Measurements from ENCODE around the gene CPXM2.

The CPXM2 gene
- 0 to 0.04 reads per million in 2 donors for total RNA-seq

DNA sequence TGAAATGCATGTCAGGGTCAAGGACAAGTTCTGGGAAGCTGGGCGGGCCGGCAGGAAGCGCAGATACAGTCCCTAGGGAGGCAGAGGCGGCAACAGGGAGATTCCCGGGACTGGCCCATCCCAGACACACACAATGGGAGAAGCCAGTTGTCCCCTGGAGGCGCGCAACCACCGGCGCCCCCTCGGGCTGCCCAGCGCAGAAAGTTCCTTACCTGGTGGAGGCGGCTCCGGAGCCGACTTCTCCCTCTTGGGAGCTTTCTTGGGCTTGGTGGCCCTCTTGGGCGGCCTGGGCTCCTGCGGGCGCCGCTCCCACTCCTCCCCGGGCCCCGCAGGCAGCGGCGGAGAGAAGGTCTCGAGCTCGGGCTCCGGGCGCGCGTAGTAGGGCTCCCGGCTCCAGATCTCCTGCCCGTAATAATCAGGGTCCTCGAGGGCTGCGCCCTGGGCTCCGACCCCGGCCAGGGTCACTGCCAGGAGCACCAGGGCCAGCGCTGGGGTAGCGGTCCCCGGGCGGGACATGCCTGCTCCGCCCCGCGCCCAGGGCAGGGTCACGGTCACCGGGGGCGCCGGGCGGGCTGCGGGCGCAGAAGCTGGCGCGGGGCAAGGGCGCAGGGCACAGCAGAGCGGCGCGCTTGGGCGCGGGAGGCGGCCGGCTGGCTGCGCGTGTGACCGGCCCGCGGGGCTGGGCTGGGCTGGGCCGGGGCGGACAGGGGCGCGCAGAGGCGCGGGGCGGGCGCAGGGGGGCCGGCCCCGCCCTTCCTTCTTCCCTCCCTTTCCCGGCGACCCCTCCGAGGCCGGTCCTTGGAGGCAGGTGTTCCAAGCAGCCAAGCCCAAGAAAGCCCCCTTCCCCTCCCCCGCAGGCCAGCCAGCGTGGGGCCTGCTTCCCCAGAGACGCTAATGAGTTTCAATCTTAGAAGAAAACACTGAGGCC, at the start of gene CPXM2:
TSS of gene CPXM2 (minus strand) at position 664 of the 928 bp plus-strand sequence. CDS start at position 516, 148 bp downstream.
- no peak for DNase-seq

DNA sequence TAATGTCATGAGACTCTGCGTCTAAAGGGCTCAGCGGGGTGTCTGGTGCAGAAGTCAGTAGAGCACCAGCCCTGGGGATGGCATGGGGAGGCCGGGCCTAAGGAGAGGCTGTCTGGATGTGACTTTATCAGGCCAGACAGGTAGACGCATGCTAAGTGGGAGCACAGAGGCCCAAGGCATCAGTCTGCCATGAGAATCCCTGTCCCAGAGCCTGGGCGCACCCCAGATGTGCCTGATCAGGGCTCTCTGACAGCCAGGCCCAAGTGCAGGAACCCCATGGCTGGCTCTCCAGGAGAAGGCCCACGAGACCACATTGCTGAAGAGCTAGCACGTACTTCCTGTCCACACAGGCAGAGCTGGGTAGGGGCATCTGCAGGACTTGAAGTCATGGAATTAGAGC, 48.0 kb upstream of the CPXM2 start:
- no peak for DNase-seq

DNA sequence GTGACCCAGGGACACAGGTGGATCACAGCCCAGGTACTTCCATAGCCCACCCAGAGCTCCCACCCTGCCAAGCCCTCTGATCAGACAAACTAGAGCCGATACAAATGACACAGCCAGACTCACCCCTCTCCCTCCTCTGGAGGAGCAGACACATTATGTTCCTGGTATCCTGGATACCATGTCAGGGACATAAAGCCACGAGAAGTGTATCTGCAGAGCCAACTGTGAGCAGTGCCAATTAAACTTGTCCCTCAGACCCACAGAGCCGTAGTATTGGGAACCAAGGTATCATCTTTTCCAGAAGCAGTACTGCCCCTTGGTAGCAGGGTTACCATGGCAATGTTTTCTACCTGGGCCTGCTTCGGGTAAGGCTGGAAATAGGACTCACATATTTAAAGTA, 47.3 kb upstream of the CPXM2 start:
- DNase-seq: no peak

DNA sequence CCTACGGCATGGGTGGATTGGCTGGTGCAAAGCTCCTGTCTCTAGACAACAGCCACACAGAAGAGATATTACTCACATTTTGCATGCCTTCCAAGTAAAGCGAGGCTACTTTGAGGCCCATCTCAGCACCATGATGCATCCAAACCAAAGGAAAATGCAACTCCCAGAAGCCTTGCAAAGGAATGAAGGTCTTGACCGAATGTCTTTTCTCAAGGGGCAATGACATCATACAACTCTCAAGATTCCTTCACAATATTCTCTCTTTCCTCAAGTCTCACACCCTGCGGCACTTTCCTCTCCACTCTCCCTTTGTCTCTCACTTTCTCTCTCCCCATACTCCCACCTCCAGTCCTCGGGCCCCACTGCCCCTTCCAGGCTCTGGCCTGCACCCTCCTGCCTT, 44.8 kb upstream of the CPXM2 start:
- DNase-seq: no peak

DNA sequence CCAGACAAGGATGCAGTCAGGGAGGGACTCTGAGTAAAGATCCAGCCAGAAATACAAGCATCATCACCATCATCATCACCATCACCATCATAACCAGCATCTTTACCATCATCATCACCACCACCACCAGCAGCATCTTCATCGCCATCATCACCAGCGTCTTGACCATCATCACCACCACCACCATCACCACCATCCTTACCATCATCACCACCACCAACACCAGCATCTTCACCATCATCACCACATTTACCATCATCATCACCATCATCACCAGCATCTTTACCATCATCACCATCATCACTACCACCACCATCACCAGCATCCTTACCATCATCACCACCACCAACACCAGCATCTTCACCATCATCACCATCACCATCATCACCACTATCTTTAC, 44.1 kb upstream of the CPXM2 start:
- no peak for DNase-seq

DNA sequence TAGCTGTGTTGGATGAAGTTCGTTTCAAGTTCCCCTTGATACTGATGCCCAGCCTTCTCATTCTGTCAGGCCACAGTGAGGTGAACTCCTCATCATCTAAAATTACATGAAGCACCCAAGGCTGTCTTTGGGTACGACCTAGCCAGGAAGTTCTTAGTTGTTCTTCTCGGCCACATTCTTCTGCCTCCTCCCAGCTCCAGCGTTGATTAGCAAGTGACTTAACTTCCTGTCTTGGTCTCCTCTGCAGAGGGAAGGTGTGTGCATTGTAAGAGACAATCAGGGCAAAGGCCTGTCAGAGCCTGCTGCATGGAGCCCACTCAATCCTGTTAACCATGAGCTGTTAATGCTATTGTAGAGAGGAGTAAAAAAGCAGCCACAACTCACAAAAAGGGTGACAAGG, 43.2 kb upstream of the CPXM2 start:
- no peak for DNase-seq

DNA sequence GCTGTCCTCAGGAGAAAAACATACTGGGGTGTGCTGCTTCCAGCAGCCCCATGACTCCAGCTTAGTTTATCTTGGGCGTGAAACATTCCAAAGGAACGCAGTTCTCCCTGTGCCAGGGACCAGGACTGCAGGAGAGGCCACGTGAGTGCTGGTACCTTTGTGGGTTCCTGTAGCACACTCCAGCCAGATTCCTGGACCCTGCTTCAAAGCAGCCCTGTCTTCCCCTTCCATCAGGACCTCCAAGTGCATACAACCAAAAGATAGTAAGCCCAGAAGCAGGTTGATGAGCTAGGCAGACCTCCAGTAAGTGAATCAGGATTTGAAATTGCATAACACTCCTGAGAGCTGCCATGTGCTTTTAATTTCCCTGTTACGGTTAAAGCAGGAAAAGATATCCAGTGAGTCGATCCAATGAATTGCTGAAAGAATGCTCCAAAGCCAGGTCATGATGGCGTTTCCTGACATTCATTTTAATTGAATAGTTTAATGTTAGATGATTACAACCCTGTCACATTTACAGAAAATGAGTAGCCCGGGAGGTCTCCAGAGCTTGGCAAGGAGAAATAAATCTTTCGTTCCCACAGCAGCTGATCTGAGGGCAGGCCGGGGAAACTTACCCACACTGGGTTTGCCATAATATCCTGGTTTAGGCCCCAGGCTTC, 38.9 kb upstream of the CPXM2 start:
- DNase-seq: no peak

DNA sequence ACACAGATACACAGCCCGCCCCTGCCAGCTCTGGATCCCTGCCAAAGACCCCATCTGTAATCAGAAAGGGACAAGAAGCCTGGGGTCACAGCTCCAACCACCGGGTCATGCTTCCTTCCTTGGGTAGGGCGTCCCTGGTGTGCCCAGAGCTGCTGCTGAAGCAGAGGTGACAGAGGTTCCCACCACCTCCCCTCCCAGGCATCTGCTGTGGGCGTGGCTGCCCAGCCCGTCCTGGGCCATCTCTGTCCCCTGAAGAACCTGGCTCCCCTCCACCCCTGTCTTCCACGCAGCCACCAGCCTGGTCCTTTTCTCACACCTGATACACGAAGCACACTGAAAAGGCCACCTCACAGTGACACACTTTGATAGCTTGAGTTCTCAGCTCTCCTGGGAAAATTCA, 38.2 kb upstream of the CPXM2 start:
- DNase-seq: no peak

DNA sequence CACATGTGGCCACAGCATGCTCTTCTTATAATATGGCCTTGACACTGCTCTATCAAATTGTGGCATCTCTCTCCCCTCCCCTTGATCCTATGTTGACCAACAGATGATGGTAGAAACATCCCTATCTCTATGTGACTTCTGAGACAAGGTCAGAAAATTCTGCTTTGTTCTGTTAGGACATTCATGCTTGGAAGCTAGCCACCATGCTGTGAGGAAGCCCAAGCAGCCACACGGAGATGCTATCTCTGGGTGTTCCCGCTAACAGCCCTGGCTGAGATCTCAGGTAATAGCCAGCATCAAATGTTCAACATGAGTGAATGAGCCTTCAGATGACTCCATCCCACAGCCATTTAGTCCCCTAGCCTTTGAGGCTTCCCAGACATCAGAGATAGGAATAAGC, 36.8 kb upstream of the CPXM2 start:
- no peak for DNase-seq

DNA sequence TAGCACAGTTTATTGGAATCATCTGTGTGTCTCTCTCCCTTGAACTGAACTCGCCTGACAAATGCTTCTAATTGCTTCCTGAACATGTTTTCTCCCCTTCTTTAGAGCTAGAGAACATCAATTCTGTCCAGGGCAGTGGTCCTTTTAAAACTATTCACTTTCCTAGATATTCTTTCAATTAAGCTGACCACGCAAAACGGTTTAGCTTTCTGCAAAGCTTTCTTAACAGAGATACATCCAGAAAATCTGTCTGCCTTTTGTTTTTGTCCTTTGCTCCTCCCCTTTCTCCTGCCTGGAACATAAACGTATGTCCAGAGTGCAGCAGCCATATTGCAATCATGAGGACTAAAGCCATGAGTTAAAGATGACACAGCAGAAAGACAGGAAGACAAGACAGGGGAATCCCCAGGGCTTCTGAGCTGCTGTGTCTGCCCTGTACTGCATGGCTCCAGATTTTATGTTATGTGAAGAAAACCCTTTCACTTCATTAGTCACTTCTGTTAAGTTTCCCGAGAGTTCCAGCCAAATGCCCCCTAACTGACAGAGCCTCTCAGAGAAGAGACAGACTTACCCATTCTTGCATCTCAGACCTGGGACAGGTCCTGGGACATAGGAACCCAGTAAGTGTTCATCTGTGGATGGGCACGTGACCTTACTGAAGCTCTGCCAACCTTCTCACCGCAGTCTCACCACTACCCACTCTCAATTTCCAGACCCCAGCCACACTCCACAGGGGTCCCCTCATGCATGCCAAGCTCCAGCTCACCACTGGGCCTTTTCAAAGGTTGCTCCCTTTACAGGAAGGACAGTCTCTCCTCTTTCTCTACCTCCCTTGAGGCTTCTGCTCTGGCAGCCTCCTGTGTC, 35.0 kb upstream of the CPXM2 start:
- DNase-seq: no peak

DNA sequence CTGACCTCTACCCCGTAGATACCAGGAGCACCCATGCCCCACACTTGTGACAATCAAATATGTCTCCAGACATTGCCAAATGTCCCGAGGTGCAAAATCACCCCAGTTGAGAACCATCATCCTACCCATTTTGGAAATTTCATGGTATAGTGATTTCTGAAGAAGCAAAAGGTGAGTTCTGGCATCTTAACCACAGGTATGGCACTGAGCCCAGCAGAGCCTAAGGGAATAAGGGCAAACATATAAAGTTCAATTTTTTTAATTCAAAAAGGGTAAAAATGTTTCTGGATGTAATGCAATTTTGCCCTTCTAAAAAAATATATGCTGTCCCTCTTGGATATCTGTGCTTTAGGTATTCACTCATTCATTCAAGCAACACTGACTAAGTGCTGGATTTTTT, 30.5 kb upstream of the CPXM2 start:
- no peak for DNase-seq

DNA sequence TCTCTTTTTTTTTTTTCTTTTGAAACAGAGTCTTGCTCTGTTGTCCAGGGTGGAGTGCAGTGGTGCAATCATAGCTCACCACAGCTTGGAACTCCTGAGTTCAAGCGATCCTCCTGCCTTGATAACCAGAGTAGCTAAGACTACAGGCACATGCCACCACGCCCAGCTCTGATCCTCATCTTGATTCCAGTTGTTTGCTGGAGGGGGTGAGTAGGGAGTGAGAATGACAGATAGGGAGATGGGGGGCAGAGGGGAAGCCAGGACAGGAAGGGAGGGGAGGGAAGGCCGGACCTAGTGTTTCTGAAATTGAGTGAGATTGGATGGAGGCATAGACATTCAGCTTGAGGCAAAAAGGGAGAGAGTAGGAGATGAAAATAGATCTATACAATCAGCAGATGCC, 25.2 kb upstream of the CPXM2 start:
- no peak for DNase-seq

DNA sequence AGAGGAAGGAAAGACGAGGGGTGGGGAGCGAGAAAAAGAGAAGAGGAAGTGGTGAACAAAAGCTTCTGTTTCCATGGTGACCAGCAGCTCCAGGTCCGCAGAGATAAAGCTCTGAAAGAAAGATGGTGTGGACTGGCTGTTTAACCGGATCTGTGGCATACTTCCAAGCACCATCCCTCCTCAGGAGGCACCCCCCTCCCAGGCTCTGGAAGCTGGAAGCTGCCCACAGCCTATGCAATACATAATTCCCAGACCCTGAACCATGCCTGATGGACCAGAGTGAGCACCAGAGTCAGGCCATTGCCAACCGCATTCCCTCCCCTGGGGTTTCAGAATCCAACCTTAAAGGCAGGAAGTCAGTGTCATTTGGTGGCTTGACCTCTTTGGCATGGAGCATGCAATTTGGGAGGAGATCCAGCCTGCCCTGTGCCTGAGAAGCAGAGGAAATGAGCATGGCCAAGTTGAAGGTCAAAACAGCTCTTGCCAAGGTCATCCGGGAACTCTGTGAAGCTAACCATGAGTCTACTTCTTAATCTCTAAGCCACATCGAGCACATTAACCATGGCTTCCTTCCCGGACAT, 22.2 kb upstream of the CPXM2 start:
- DNase-seq: no peak

DNA sequence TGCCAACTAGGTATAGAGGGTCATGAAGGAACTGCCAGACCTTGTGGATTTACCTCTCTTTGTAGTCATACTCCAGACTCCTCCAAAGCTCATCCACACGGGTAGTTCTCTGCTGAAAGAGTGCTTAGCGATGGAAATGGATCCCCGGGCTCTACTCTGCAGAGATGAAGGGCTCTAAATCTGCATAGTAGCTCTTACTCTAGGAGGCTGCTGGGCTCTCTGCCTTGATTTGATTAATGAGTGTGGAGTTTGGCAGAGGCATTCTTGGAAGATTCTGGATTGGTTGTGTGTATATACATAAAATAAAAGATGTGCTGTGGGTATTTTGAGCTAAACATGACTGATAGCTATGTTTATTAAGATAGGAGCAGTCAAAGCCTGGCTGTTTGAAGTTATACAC, 21.3 kb upstream of the CPXM2 start:
- DNase-seq: no peak

DNA sequence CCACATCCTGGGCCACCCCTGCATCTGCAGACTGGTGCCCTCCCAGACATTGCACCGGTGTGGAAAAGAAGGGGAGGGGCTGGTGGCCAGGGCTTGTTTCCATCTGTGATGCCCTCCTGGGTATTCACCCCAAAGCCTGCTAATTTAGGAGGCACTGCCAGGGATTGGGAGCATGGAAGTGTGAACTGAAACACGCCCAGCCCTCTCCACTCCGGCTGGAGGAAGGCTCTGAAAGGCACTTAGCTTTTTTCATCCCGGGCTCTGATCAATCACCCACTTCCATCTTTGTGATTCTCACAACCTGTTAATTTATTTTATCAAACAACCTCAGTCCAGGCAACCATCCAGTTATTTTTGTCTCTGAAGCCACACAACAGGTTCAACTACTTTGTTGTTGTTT, 20.9 kb upstream of the CPXM2 start:
- no peak for DNase-seq

DNA sequence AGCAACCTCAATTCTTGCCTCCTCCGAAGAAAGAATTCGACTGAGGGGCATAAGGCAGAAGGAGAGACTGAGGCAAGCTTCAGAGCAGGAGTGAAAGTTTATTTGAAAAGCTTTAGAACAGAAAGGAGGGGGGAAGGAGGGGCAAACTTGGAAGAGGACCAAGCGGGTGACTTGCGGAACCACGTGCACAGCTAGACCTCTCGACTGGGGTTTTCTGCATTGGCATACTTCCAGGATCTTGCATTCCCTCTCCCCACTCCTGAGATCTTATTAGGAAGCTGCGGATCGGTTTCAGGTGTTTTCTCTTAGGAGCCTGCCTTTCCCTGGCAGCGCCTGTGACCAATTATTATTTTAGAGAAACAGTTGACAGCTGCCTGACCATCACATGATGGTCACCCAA, 20.3 kb upstream of the CPXM2 start:
- DNase-seq: no peak

DNA sequence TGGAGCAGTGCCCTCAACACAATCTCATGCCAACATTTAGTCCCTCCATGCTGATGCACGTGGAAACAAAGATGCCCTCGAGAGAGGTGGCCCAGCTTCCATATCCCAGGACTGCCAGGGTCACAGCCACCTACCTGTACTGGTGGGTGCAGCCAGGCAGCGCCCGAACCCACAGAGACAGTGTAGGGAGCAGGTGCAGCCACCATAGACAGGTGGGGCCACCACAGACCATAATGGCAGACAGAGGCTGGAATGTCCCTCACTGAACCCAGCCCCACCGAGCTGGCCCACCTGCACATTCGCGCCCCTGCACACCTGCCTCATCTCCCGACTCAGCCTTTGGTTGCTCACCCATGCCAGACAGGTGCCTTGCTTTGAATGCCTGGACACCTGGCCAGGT, 18.3 kb upstream of the CPXM2 start:
- DNase-seq: no peak

DNA sequence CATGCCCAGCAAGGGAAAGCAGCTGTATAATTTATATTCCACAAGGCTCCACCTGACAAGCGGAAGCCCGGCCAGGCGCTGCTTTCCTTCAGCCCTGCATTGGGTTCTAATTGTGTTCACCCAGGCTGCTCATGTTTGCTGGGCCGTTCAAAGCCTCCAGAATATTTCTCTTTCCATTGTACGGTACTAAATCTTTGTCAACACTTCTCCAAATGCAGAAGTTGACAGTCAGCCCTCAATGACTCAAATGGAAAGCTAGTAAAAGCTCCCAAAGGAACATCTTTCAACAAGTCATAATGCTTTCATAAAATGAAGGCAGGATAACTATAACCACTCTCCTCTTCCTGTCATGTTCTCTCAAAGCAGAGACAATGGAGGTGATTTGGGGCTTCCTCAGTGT, 17.8 kb upstream of the CPXM2 start:
- no peak for DNase-seq

DNA sequence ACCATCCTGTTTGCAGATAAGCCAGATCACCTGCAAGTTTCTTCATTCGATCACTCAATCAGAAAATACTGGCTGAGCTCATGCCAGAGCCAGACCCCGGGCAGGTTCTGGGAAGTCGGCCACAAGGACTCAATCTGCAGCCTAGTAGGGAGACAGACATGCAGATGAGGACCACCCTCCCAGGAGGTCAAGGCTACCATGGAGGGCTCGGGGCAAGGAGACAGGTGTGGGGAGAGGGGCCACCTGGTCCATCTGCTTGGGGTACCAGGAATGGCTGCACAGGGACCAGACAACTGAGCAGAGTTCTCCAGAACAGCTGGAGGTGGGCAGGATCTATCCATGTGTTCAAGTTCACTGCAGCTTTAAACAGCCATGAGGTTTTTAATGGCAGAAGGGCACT, 16.8 kb upstream of the CPXM2 start:
- DNase-seq: no peak

DNA sequence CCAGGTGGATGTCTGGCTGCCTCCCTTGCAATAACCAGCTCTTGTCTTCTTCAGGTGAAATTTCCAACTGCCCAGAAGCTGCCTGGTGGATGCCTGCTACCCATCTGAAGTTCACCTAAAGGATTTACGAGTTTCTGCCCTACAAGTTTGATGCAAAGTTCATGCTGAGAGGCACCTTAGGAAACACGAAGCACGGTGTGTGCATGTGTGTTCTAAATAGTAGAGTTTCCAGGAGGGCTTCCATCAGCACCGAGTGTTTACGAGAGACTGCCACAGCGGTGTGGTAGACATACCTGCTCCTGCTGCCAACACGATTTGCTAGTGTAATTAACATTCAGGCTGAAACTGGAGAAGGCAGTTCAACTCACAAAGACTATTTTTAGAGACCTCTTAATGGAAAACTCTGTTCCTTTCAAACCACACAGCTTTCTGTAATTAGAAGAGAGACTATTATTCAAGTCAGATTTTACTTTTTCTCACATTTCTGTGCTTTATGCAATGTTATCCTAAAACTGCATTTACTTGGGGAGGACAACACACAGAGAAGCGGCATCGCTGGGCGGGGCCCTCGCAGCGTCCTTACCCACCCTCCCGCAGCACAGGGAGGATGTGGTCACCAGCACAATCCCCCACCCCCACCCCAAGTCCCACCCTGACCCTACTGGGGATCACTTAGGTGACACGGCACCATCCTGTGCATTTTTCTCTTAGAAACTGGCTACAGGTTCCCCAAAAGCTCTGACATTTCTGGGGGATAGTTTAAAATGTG, 15.5 kb upstream of the CPXM2 start:
- DNase-seq: no peak

DNA sequence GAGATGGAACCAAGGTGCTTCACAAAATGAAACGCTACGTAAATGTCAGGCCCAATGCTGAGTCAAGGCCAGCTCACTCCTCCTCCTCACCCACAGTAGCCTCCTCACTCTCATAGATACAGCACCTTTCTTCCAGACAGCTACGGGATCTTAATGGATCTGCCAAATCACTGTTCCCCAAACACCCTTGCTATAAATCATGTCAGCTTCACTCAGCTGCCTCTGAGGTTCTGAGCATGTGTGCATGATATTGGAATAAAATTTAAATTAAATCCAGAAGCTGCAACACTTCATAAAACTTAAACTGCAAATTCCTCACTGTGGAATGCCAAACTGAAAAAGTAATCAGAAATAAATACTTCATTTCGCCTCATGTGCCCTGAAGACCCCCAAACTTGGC, 14.7 kb upstream of the CPXM2 start:
- DNase-seq: no peak

DNA sequence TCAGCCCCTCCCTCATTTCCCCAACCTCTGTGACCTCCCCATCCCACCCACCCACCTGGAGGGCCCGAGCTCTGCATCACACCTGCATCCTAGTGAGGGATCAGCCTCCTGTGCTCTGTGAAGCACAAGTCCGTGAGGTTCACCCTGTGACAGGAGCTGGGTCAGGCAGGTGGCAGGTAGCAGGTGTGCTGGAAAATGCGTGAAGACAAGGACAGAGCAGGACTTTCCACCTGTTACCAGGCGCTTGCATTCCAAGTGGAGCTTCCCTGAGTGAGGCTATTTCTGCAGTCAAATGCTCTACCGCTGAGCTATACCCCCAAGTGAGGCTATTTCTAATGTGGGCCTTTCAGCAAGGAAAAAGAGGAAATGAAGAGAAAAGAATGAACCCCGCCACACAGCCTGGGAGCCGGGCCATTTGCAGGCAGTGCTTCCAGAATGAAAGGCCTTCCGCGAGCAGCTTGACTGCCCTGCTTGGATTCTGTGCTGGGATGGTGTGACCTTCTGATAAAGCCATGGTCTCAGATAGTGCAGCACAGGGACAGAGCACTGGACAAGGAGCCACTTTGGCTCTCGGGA, 13.3 kb upstream of the CPXM2 start:
- DNase-seq: no peak
